Body of pancreas (tissue), 4 donors: Measurements from ENCODE around the gene SHOC1.
"Not testable (repeated sequence)": the region's sequence is repeated elsewhere in the genome, so short reads cannot be mapped to it uniquely, and the experiment has no call there.

Source experiments
- CTCF ChIP-seq, 7 experiments: fragments of 450-650 bp in 4 of 7; fragments of 200-600 bp in 3 of 7; sonication (generic) in 3 of 7; IDR thresholded peaks; one replicate each; pipeline ENCODE4 v1.5.1; 2016 to 2019; ENCODE audit warnings: antibody characterized with exemption in 7 of 7
- POLR2A ChIP-seq, 3 donors: fragments of 450-650 bp; IDR thresholded peaks; one replicate each; pipeline ENCODE4 v1.6.1; 2016; ENCODE audit warnings: antibody characterized with exemption in 3 of 3, mild to moderate bottlenecking in 2 of 3

GRCh38 chr9:111791821-111792220, 2.9 kb downstream of the SHOC1 start:
- TF ChIP-seq CTCF, POLR2A (IDR thresholded peaks at IDR 0.05): not testable (repeated sequence)
